Measurements from ENCODE around the gene SSTR3.

SSTR3 gene

DNA sequence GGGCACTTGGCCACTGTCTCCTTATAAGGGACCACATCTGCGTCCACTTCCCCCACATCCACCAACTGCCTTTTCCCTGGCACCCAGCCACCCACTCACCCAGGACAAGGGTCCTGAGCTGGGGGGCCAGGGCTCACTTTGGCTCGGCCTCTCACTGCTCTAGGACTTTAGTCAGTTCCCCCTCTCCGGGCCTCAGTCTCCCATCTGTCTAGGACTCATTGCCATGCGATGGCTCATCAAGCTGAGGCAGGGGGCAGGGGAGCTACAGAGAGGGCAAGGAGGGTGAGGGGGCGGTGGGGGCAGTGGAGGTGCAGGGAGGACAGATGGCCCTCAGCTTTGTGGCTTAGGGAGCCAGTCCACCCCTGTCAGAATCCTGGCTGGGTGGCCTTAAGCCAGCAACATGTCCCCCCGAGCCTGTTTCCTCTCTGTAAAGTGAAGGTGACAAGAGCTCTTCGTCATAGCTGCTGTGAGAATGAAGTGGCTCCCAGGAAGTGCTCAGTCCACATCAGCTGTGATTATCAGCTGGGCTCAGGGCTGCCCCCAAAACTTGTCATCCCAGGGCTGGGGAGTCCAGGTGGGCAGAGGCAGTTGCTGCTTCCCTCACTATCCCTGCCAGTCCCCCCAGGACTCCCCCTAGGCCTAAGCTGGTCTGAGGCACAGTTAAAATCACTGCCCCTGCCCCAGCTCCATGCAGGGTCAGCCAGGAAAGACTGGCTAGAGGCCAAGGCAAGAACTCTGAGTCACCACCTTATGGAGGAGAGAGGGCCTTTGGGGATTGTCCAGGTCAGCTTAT is 16.9 kb upstream of the SSTR3 start:
- DNase-seq (ENCODE audit: low read depth in 3 of 3) = no peak

DNA sequence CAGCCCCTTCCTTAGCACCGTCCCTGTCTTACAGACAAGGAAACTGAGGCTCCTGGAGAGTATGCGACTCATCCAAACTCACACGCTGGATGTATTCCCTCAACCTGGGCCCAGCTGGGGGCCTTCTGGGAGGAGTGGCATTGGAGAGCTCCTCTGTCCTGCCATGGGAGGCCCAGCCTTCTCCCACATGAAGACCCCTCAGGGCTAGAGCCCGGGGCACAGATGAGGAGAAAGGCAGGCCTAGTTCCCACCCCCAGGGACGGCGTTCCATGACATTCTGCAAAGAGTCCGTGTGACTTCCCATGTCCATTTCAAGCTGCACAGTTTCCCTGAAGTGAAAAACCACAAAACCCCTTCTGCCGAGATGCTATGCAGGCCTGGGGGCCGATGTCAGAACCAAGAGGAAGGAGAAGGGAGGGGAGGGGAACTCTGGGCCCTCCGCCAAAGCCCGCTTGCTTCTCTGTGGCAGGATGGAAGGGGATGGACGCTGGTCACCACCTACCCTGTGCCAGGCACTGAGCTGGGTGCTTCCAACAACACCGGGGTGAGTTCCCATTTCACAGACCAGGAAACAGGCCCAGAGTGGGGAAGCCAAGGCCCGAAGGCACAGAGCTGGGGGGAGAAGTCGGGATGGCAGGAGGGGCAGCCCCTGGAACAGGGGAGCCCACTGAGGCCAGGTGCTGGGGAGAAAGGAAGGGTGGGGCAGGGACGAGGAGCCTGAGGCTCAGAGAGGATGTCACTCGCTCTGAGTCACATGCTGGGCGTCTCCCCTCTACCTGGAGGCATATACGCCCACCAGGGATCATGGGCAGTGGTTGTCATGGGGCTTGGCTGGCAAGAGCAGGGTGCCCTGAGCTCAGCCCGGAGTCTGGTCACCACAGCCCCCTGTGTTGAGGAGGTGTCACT is 16.1 kb upstream of the SSTR3 start:
- DNase-seq (ENCODE audit: low read depth in 3 of 3) = no peak

DNA sequence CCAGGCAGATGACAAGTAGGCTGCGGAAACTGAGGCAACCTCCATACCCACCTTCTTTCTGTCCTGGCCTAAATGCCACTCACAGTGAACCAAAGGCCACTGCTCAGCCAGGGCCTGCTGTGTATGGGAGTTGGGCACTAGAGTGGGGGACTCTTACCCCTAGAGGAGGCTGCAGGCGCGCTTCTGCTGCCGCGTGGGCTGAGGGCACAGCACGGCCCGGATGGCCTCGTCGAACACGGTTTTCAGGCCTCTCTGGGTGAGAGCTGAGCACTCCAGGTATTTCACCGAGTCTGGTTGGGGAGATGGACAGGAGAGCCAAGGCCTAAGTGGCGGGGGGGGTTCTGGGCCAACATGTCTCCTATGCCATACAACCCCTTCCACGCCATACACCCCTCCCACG is 14.2 kb upstream of the SSTR3 start:
- no peak for DNase-seq (ENCODE audit: low read depth in 3 of 3)

DNA sequence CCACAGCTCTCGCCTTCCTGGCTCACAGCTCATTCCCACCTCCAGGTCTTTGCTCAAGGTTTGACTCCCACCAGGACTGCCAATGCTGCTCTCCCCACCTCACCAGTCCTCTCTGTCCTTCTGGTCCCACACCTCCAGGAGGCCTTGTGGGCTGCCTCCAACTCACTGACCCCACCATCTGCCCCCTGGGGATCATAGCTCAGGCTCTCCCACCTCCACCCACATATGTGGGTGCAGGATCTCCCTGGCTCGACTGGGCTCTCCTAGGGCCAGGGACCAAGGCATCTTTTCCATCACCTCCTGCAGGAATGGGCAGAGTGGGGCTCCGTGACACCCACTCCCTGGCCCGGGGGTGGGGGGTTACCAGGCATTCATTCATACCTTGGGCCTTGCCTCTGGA is 13.8 kb upstream of the SSTR3 start:
- DNase-seq (ENCODE audit: low read depth in 3 of 3) = no peak

DNA sequence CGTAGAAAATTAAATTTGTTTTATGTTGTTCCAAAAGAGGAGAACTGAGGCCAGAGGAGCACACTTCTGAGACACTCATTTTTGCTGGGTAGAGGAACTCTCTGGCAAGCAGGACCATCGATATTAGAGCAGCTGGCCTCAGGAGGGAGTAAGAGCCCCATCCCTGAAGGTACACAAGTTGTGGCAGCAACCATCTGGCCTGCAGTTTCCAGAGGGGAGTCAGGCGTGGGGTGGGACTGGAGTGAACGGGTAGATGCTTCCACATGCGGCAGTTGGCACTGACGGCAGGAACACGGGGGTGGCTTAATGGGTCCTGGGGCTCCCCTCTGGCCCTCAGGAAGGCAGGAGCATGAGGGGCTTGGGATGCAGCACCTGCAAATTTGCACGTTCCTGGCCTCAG is 13.2 kb upstream of the SSTR3 start:
- DNase-seq (ENCODE audit: low read depth in 3 of 3) = no peak

DNA sequence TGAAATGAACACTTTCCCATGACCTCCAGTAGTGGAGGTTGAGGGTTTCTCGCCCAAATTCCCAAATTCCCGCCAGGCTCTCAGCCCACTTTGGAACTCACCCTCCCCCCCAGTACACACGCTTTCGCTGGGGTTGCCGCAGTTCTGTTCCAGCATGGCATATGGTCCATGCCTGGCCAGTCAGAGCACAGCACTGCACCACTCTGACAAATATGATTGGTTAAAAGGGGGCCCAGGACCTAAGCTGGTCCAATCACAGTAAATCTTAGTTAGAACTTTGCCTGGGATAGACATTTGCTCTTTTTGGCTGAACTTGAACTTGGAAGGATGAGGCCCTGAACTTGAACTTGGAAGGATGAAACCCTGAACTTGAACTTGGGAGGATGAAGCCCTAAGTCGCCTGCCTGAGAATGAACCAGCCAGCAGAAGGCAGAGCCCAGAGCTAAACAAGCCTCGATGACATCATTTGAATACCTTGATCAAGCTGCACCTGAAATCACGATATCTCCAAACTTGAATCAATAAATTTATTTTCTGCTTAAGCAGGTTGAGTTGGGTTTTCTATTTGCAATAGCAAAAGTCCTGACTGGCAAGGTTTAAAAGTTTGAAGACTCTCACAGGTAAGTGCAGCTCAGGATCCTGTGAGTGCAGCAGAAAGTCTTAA is 12.6 kb upstream of the SSTR3 start:
- DNase-seq (ENCODE audit: low read depth in 3 of 3) = no peak

DNA sequence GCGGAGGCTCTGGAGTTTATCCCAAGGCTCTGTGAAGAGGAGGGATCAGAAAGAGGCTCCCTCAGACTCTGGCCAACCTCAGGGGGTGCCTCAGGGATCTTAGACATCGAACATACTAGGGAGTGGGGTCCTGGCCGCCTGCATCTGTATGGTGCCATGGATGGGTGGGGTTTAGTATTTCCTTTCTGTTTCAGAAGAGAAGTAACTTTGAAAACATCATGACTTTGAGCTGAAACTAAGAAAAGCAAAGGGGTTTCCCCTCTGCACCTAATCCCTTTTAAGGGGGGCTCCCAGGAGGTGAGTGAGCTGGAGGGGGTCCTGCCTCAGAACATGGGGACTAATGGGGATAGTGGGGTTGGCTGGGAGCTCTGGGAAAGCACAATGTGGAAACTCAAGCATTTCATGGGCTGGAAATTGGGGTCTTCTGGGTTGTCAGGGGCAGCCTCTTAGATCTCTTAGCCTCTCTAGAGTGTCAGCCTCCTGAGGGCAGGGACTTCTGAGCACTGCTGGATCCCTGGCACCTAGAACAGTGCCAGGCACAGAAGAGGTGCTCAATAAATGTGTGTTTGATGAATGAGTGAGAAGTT is 11.8 kb upstream of the SSTR3 start:
- DNase-seq (ENCODE audit: low read depth in 3 of 3) = no peak

DNA sequence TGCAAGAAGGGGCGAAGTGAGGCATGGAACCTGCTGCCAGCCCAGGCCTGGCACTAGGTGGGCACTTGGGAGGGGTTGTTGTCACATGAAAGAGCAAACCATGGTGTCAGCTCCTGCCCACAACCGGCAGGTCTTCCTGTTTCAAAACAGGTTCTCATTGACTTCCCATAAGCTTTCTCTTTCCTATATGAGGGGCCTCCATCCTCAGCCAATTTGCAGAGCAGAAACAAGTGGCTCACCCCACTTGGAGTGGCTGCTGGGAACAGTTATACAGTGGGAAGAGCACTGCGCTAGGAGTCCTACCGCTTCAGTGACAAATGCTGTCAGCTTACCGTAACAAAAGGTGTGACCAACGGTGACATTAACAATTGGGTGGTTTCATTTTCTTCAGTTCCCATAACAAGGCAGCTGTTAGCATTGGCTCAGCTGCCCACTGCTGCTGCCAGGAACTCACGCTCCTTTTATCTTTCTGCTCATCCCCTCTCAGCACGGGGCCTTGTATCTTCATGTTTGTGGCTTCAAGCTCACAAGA is 10.2 kb upstream of the SSTR3 start:
- no peak for DNase-seq (ENCODE audit: low read depth in 3 of 3)

DNA sequence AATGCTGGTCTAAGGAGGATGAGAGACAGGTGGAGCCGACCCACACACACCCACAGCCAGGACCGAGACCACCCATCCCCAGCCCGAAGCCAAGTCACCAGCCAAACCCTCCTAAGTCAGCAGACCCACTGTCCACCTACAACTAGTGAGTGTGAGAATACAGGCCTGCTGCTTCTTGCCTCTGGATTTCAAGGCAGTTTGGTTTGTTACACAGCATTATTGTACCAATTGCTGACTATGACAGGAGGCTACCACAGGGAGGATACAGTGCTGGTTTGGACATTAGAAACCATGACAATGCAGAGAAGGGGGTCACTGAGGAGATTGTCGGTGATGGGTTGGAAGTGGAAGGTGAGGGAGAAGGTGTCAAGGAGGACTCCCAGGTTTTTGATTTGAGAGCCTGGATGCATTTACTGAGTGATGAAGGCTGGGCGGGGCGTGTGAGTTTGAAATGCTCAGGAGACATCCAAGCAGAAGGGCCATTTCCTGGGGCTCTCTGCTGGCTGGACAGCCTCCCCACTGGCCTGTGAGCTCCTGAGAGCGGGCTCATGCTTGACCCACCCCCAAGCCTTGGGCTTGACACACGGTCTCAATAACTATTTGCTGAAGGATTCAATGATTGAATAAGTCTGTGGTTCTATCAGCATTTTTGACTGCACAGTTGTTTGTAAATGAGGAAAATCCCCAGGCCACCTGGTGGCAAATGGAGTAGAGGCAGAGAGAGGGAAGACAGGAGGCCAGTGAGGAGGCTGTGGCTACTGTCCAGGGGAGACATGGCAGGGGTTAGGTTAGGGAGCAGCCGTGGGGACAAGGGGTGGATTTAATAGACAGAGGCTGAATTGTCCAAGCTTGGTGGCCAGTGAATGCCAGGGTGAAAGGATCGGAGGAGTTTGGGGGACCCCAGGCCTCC is 9.4 kb upstream of the SSTR3 start:
- no peak for DNase-seq (ENCODE audit: low read depth in 3 of 3)

DNA sequence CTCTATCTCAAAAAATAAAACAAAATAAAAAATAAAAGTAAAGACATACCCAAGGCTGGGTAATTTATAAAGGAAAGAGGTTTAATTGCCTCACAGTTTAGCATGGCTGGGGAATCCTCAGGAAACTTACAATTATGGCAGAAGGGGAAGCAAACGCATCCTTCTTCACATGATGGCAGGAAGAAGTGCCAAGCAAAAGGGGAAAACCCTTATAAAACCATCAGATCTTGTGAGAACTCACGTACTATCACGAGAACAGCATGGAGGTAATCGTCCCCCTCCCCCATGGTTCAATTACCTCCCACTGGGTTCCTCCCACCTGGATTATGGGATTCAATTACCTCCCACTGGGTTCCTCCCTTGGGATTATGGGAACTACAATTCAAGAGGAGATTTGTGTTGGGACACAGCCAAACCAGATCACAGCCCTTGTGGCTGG is 8.3 kb upstream of the SSTR3 start:
- no peak for DNase-seq (ENCODE audit: low read depth in 3 of 3)

DNA sequence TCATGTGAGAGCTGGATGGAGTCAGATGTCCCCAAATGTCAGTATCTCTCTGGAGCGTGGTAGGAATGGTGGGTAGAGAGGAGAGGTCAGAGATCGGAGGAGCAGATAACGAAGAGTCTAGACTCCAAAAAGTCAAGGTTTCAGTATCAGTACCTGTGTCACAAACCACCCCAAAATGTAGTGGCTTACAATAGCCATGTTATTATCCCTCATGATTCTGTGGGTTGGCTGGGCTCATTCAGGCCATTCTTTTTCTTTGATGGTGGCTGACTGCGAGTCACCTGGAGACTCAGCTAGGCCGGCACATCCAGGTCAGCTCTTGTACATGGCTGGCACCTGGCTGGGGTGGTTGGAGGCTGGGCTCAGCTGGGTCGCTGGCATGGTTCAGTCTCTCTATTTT is 7.3 kb upstream of the SSTR3 start:
- no peak for DNase-seq (ENCODE audit: low read depth in 3 of 3)

DNA sequence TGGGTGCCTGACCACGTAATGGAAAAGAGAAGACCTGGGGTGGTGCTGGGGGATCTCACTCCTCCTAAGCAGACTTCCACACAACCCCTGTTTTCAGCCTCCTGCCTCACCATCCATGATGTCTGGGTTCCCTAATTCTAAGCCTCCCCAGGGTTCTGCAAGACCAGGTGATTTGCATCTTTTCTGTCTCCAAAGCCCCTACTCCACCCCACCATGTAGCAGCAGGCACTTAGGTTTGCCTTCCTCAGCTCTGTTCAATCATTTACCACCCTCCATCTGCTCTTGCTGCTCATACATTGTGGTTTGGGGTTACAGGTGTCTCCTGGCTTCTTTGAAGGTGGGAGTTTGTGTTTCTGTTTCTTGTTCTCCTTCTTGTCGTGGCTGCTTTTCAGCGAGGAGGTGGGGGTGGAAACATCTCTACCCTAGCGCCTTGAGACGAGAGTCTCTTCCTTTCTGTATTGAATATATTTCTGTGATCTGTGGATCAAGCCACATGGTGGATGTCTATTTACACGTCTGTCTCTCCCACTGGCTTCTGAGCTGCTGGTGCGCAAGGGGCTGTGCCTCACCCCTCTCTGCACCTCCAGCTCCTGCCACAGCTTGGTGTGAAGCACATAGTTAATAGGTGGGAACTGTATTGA is 6.6 kb upstream of the SSTR3 start:
- peak in 2 of 3 experiments; percentile 62 to 70 for DNase-seq (ENCODE audit: low read depth in 3 of 3)

DNA sequence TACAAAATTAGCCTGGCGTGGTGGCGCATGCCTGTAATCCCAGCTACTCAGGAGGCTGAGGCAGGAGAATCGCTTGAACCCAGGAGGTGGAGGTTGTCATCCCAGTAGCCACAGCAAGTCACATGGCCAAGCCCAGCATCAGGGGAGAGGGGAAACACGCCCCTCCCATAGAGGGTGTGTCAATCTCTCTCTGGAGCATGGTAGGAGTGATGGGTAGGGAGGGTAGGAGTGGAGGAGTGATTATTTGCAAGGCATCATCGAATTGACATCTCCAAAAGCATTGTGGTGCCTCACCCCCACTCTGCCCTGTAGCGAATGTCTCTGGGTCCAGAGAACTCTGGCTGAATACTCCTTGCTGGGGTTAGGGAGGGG is 6.1 kb upstream of the SSTR3 start:
- DNase-seq (ENCODE audit: low read depth in 3 of 3) = no peak

DNA sequence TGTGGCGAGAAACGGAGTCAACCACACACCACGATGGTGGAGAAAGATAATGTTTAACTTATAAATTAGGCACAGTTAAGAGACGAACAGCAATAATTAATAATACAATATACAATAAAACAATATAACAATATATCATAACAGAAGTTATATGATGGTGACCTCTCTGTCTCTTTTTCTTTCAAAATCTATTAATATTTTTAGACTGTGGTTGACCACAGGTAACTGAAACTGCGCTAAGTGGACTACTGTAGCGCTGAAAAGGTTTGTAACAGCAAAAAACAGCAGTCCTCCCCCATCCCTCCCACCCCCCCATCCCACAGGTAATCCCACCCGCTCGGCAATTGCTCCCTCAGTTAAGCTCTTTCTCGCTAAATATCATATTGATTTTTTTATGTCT is 3.6 kb upstream of the SSTR3 start:
- no peak for DNase-seq (ENCODE audit: low read depth in 3 of 3)

DNA sequence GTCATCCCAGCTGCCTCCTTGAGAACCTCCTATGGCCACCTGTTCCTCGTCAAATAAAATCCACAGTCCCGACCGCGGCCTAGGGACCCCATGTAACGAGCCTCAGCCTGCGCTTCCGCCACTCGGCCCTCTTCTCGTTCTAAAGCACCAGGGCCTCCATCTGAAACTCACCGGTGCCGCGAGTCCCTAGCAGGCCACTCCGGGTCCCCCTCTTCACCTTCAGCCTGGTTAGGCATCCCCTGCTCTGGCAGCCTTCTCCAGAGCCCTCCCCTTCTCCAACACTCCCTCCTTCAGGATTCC is 2.4 kb upstream of the SSTR3 start:
- no peak for DNase-seq (ENCODE audit: low read depth in 3 of 3)

DNA sequence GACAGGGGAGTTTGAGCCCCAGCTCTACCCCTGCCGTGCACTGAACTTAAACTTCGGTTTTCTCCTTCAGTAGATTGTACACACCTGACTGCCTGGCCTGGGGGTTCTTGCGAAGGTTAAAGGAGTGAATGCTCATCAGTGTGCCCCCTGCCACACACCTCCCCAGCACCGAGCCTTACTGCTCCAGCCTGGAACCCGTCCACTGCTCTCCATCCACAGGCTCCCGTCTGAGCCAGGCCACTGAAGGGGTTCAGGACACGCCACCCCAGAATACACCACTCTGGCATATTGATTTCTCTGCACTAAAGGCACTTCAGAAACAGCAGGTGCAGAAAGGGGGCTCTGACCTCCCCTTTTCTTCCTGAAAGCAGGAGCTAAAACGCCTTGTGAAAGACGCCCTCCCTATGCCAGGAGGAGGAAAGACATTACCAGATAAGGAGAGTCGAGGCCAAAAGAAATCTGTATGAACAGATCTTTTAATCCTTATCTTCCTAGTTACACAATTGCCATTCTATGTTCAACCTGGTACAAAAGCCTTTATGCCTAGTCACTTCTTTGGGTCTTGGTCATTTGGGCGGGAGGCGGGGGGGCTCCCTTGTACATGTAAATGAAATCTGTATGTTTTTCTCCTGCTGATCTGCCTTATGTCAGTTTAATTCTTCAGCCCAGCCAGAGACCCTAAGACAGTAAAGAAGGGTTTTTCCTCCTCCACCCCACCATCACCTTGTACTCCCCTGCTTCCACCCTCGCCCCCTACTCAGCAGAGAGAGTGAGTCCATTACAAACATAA is 1.9 kb upstream of the SSTR3 start:
- DNase-seq (ENCODE audit: low read depth in 3 of 3) = no peak

DNA sequence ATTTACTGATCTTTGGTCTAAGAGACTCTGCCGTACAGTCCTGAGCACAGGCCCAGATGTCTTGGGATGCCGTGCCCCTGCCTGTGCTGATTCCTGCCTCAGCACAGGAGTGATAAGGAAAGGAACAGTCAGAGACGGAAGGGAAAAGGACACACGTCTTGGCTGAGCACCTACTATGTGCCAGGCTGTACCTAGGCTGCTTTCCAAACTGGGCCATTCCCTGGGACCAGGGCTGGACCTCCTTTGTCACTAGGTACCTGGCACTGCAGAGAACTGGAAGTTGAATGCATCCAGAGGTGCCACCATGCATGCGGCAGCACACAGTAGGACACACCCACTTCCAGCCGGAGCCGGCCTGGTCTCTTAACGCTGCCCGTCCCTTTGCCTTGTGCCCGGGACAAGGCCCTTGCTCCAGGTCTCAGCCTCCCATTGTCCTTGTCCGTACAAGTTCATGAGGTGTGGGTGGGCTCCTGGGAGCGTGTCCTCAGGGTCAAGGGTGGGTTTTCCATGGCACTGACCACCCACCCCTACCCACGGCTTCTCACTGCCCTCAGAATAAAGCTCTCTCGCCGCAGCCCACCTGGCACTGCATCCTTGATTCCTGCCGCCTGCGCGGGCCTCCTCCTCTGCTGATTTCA is 1.1 kb upstream of the SSTR3 start:
- no peak for DNase-seq (ENCODE audit: low read depth in 3 of 3)

DNA sequence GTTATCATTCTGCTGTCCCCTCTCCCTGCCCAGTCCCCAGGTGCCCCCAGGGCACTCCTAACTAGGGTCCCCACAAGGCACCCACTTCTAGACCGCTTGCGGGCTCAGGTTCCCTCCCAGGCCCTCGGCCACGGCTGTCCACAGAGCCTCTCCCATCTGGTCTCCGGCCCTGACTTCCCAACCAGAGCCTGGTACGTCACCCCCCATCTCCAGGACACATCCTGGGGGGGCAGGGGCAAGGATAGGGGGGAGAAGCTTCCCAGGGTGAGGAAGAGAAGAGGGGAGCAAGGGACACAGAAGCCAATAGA is 457 bp downstream of the SSTR3 start:
- no peak for DNase-seq (ENCODE audit: low read depth in 3 of 3)

DNA sequence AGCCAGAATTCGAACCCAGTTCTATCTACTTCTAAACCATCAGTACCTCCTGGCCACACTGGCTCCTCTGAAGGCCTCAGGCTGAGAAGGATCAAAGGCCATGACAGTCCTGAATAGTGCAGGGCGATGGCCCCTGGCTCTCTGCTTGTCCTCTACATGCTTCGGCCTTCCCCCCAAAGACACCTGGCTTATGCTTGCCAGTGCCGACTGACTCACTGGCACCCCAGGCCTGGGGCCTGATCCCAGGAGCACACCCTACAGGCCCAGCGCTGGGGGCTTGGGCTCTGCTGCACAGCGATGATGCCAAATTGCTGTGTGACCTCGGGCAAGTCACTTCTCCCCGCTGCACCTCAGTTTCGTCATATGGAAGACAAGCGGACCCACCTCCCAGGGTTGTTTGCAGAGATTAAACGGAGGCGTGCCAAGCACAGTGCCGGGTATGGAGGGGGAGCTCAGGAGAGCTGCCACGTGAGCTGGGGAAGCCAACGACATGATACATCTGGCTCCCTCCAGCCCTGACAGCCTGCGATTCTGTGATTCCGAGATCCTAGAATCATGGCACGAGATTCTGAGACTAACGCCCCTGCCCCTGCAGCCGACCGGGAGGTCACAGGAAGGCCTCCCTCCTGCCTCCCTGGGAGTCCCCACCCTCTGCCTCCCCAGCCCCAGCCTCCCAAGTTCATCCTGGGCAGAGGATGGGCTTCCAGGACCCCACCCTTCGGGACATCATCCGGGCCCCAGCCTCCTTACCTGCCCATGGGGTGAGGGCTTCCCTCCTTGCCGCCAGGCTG is 1.0 kb downstream of the SSTR3 start:
- no peak for DNase-seq (ENCODE audit: low read depth in 3 of 3)
